KMS-11 (cell line): ENCODE results near the gene TET2.

ENCODE experiments used
- H2AFZ ChIP-seq: fragments of 200-600 bp; sonication (generic); 2 replicates; pipeline ENCODE4 v1.6.1; 2016; ENCODE audit warnings: antibody characterized with exemption, mixed run types, low read depth
- H3K27ac ChIP-seq: fragments of 200-600 bp; sonication (generic); 2 replicates; pipeline ENCODE4 v1.6.1; 2016; ENCODE audit warnings: mild to moderate bottlenecking, mixed run types
- H3K27me3 ChIP-seq: fragments of 200-600 bp; sonication (generic); 2 replicates; pipeline ENCODE4 v1.6.1; 2017; ENCODE audit warnings: mild to moderate bottlenecking, low read depth, mixed run types, moderate library complexity; ENCODE audit not compliant: insufficient read depth
- H3K36me3 ChIP-seq: fragments of 200-600 bp; sonication (generic); 2 replicates; pipeline ENCODE4 v1.6.1; 2017; ENCODE audit warnings: mild to moderate bottlenecking, mixed run types; ENCODE audit not compliant: insufficient read depth
- H3K4me1 ChIP-seq: fragments of 200-600 bp; sonication (generic); 2 replicates; pipeline ENCODE4 v1.6.1; 2016; ENCODE audit warnings: mild to moderate bottlenecking, low read depth, mixed run types; ENCODE audit not compliant: poor library complexity, severe bottlenecking
- H3K4me2 ChIP-seq: fragments of 200-600 bp; sonication (generic); 2 replicates; pipeline ENCODE4 v1.7.0; 2016; ENCODE audit warnings: mild to moderate bottlenecking, mixed run types
- H3K4me3 ChIP-seq: fragments of 200-600 bp; sonication (generic); IDR thresholded peaks from 2 replicates; pipeline ENCODE4 v1.6.1; 2017; ENCODE audit warnings: low read depth, low read length, mixed read lengths; ENCODE audit not compliant: insufficient read depth
- H3K79me2 ChIP-seq: fragments of 200-600 bp; sonication (generic); 2 replicates; pipeline ENCODE4 v1.6.1; 2016; ENCODE audit warnings: low read depth, mixed run types; ENCODE audit not compliant: insufficient read depth
- H3K9ac ChIP-seq: fragments of 200-600 bp; sonication (generic); 2 replicates; pipeline ENCODE4 v1.6.1; 2016; ENCODE audit warnings: mild to moderate bottlenecking, mixed run types
- H4K20me1 ChIP-seq: fragments of 200-600 bp; sonication (generic); 2 replicates; pipeline ENCODE4 v1.6.1; 2016; ENCODE audit warnings: mild to moderate bottlenecking, mixed run types; ENCODE audit not compliant: insufficient read depth
- TF ChIP-seq, protein P1 (sequence below): fragments of 200-600 bp; sonication (generic); conservative IDR thresholded peaks from 2 replicates; pipeline ENCODE4 v1.6.1; 2017; ENCODE audit warnings: low read depth, mild to moderate bottlenecking, antibody characterized with exemption, low read length, moderate library complexity, mixed read lengths

The TET2 gene

DNA sequence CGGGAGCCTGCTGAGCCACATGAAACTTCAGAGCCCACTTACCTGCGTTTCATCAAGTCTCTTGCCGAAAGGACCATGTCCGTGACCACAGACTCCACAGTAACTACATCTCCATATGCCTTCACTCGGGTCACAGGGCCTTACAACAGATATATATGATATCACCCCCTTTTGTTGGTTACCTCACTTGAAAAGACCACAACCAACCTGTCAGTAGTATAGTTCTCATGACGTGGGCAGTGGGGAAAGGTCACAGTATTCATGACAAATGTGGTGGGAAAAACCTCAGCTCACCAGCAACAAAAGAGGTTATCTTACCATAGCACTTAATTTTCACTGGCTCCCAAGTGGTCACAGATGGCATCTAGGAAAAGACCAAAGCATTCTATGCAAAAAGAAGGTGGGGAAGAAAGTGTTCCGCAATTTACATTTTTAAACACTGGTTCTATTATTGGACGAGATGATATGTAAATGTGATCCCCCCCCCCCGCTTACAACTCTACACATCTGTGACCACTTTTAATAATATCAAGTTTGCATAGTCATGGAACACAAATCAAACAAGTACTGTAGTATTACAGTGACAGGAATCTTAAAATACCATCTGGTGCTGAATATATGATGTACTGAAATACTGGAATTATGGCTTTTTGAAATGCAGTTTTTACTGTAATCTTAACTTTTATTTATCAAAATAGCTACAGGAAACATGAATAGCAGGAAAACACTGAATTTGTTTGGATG is 129.9 kb downstream of the TET2 start:
- Histone ChIP-seq H4K20me1 (no peaks in the 10 kb centered on the region), H3K4me3 (no peak overlapping the region), H3K27me3 (no peaks in the 10 kb centered on the region), H3K4me1 (no peaks in the 10 kb centered on the region), H3K36me3 (peaks cover 7% of the 10 kb centered on the region; the same call in 1 of the 2 replicates), H3K9ac (no peak overlapping the region), H2AFZ (no peak overlapping the region), H3K79me2 (no peaks in the 10 kb centered on the region), H3K4me2 (no peak overlapping the region), H3K27ac (no peak overlapping the region)
- TF ChIP-seq, protein P1, sequence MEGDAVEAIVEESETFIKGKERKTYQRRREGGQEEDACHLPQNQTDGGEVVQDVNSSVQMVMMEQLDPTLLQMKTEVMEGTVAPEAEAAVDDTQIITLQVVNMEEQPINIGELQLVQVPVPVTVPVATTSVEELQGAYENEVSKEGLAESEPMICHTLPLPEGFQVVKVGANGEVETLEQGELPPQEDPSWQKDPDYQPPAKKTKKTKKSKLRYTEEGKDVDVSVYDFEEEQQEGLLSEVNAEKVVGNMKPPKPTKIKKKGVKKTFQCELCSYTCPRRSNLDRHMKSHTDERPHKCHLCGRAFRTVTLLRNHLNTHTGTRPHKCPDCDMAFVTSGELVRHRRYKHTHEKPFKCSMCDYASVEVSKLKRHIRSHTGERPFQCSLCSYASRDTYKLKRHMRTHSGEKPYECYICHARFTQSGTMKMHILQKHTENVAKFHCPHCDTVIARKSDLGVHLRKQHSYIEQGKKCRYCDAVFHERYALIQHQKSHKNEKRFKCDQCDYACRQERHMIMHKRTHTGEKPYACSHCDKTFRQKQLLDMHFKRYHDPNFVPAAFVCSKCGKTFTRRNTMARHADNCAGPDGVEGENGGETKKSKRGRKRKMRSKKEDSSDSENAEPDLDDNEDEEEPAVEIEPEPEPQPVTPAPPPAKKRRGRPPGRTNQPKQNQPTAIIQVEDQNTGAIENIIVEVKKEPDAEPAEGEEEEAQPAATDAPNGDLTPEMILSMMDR: no peak

DNA sequence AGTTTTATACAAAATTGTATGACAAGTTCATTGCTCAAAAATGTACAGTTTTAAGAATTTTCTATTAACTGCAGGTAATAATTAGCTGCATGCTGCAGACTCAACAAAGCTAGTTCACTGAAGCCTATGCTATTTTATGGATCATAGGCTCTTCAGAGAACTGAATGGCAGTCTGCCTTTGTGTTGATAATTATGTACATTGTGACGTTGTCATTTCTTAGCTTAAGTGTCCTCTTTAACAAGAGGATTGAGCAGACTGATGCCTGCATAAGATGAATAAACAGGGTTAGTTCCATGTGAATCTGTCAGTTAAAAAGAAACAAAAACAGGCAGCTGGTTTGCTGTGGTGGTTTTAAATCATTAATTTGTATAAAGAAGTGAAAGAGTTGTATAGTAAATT is 131.0 kb downstream of the TET2 start:
- Histone ChIP-seq H3K27me3 (no peaks in the 10 kb centered on the region), H3K9ac (no peak overlapping the region), H3K4me2 (no peak overlapping the region), H3K36me3 (peaks cover 7% of the 10 kb centered on the region; the same call in 1 of the 2 replicates), H4K20me1 (no peaks in the 10 kb centered on the region), H3K27ac (no peak overlapping the region), H2AFZ (no peak overlapping the region), H3K4me1 (no peaks in the 10 kb centered on the region), H3K4me3 (no peak overlapping the region), H3K79me2 (no peaks in the 10 kb centered on the region)
- TF ChIP-seq, protein P1: no peak

DNA sequence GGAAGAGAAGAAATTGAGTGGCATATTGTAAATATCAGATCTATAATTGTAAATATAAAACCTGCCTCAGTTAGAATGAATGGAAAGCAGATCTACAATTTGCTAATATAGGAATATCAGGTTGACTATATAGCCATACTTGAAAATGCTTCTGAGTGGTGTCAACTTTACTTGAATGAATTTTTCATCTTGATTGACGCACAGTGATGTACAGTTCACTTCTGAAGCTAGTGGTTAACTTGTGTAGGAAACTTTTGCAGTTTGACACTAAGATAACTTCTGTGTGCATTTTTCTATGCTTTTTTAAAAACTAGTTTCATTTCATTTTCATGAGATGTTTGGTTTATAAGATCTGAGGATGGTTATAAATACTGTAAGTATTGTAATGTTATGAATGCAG is 132.6 kb downstream of the TET2 start:
- TF ChIP-seq, protein P1: no peak
- no peak overlapping the region for H3K4me2 ChIP-seq
- H3K27ac ChIP-seq: no peak overlapping the region
- peaks cover 7% of the 10 kb centered on the region; the same call in 1 of the 2 replicates for H3K36me3 ChIP-seq
- H3K4me1 ChIP-seq: no peaks in the 10 kb centered on the region
- no peaks in the 10 kb centered on the region for H4K20me1 ChIP-seq
- H3K9ac ChIP-seq: no peak overlapping the region
- no peak overlapping the region for H2AFZ ChIP-seq
- no peaks in the 10 kb centered on the region for H3K27me3 ChIP-seq
- no peak overlapping the region for H3K4me3 ChIP-seq
- H3K79me2 ChIP-seq: no peaks in the 10 kb centered on the region

DNA sequence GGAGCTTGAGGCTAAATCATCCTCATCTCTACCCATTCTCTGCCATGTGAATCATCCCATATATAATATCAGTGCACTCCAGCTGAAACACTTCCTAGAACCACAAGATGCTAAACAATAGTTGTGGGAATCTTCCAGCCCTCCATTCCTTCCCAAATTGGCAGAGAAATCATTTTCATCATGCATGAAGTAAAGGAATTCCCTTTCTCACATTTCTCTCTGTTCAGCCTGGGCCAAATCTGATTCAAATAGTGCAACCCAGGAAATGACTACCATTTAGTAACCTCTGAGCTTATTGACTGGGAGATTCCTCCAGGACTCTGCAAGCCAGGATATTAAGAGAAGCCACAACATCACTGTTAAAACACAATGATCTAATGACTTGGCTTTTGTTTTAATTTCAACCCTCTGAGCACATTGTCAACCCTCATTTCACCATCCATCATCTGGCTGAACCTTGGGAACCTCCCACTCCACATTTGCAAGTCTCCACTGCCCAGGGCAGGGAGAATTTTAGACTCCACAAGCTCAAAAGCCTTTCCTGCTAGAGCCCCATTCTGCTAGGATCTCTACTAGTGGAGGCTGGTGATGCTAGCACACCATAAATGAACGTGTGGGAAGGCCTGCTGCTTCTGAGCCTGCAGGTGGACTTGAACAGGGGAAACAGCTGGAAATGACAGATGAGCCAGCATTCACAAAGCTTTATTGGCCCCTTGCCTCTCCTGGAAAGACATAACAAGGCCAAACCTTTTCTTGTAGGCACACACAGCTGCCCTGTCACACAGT is 133.9 kb downstream of the TET2 start:
- TF ChIP-seq, protein P1: no peak
- H3K4me1 ChIP-seq: no peaks in the 10 kb centered on the region
- H3K27ac ChIP-seq: no peak overlapping the region
- no peaks in the 10 kb centered on the region for H3K79me2 ChIP-seq
- peaks cover 3% of the 10 kb centered on the region; the same call in 1 of the 2 replicates for H3K36me3 ChIP-seq
- H3K9ac ChIP-seq: no peak overlapping the region
- H2AFZ ChIP-seq: no peak overlapping the region
- no peak overlapping the region for H3K4me3 ChIP-seq
- no peaks in the 10 kb centered on the region for H4K20me1 ChIP-seq
- no peaks in the 10 kb centered on the region for H3K27me3 ChIP-seq
- no peak overlapping the region for H3K4me2 ChIP-seq
